HL-60 (cell line): ENCODE data around the gene SCAMP2.

Source experiments
- DNase-seq, 2 experiments: peaks; one replicate each; pipeline ENCODE4 v3.0.0-alpha.2; 2010 to 2020; ENCODE audit warnings: low read depth in 1 of 2, low spot score in 1 of 2
- H3K27ac ChIP-seq: fragments of 250-450 bp; sonication (Bioruptor Pico); replicated peaks from 2 replicates; pipeline ENCODE4 v1.5.1; 2020; ENCODE audit warnings: mild to moderate bottlenecking, moderate library complexity
- H3K27me3 ChIP-seq: fragments of 250-450 bp; sonication (Bioruptor Pico); 2 replicates; pipeline ENCODE4 v1.5.1; 2021; ENCODE audit warnings: mild to moderate bottlenecking, moderate library complexity; ENCODE audit not compliant: insufficient read depth, poor library complexity, severe bottlenecking
- H3K4me3 ChIP-seq: replicated peaks from 2 replicates; pipeline ENCODE4 v1.5.1; 2011; ENCODE audit warnings: mild to moderate bottlenecking, control low read depth, low read length; ENCODE audit not compliant: insufficient read depth
- GABPA ChIP-seq: IDR thresholded peaks from 2 replicates; pipeline ENCODE4 v1.6.1; 2012; ENCODE audit warnings: low read depth
- POLR2AphosphoS5 ChIP-seq: IDR thresholded peaks from 2 replicates; pipeline ENCODE4 v1.6.1; 2012; ENCODE audit warnings: low read depth
- SPI1 ChIP-seq: IDR thresholded peaks from 2 replicates; pipeline ENCODE4 v1.6.1; 2012; ENCODE audit warnings: low read depth, mild to moderate bottlenecking, borderline replicate concordance
- TF ChIP-seq, protein P1 (sequence below): IDR thresholded peaks from one replicate; pipeline ENCODE4 v1.5.1; 2011; ENCODE audit warnings: low read length, control low read depth, inconsistent platforms; ENCODE audit not compliant: insufficient read depth
- TF ChIP-seq, protein P2 (sequence below): IDR thresholded peaks from 2 replicates; pipeline ENCODE4 v1.6.1; 2012; ENCODE audit warnings: low read depth; ENCODE audit not compliant: insufficient replicate concordance

SCAMP2 gene

DNA sequence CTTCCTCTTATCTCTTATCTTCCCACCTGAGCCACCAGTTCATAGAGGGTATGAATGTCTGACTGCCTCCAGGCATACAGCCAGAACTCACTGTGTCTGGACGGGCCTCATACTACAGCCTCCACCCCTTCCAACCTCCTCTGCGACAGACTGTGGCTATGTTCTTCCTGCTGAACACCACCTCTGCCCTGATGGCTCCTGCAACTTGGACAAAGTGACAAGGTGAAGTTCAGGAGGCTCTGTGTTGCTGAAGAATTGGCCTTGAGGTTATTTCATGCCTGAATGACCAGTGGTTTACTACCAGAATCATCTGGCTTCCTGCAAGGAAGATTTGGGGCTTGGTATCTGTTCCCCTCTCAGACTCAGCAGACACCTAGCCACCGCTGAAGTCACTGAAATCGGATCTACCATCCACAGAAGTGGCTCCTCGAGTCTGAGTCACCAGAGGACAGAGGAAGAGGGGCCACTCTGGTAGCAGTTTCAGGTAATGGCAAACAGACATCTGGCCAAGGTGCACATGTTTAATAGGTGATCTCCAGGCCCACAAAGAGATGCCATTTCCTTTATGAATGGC, 16.0 kb downstream of the SCAMP2 start:
- no peak overlapping the region for H3K27ac ChIP-seq
- H3K4me3 ChIP-seq, result no peak overlapping the region
- H3K27me3 ChIP-seq, result no peaks in the 10 kb centered on the region
- no peak for DNase-seq
- TF ChIP-seq, protein P1, sequence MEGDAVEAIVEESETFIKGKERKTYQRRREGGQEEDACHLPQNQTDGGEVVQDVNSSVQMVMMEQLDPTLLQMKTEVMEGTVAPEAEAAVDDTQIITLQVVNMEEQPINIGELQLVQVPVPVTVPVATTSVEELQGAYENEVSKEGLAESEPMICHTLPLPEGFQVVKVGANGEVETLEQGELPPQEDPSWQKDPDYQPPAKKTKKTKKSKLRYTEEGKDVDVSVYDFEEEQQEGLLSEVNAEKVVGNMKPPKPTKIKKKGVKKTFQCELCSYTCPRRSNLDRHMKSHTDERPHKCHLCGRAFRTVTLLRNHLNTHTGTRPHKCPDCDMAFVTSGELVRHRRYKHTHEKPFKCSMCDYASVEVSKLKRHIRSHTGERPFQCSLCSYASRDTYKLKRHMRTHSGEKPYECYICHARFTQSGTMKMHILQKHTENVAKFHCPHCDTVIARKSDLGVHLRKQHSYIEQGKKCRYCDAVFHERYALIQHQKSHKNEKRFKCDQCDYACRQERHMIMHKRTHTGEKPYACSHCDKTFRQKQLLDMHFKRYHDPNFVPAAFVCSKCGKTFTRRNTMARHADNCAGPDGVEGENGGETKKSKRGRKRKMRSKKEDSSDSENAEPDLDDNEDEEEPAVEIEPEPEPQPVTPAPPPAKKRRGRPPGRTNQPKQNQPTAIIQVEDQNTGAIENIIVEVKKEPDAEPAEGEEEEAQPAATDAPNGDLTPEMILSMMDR, result no peak
- TF ChIP-seq, protein P2, sequence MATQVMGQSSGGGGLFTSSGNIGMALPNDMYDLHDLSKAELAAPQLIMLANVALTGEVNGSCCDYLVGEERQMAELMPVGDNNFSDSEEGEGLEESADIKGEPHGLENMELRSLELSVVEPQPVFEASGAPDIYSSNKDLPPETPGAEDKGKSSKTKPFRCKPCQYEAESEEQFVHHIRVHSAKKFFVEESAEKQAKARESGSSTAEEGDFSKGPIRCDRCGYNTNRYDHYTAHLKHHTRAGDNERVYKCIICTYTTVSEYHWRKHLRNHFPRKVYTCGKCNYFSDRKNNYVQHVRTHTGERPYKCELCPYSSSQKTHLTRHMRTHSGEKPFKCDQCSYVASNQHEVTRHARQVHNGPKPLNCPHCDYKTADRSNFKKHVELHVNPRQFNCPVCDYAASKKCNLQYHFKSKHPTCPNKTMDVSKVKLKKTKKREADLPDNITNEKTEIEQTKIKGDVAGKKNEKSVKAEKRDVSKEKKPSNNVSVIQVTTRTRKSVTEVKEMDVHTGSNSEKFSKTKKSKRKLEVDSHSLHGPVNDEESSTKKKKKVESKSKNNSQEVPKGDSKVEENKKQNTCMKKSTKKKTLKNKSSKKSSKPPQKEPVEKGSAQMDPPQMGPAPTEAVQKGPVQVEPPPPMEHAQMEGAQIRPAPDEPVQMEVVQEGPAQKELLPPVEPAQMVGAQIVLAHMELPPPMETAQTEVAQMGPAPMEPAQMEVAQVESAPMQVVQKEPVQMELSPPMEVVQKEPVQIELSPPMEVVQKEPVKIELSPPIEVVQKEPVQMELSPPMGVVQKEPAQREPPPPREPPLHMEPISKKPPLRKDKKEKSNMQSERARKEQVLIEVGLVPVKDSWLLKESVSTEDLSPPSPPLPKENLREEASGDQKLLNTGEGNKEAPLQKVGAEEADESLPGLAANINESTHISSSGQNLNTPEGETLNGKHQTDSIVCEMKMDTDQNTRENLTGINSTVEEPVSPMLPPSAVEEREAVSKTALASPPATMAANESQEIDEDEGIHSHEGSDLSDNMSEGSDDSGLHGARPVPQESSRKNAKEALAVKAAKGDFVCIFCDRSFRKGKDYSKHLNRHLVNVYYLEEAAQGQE, result no peak
- no peak for TF ChIP-seq GABPA
- TF ChIP-seq SPI1, result no peak
- TF ChIP-seq POLR2AphosphoS5, result no peak

DNA sequence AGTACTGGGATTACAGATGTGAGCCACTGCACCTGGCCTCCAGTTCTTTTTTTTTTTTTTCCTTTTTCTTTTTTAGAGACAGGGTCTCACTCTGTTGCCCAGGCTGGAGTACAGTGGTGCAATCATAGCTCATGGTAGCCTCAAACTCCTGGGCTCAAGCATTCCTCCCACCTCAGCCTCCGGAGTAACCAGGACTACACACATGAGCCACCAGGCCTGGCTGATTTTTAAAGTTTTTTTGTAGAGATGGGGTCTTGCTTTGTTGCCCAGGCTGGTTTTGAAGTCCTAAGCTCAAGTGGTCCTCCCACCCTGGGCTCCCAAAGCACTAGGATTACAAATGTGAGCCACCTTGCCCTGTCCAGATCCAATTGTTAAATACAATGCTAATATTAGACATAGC, 16.6 kb downstream of the SCAMP2 start:
- TF ChIP-seq GABPA, result no peak
- TF ChIP-seq, protein P1, result no peak
- TF ChIP-seq, protein P2, result no peak
- TF ChIP-seq SPI1, result no peak
- no peak for TF ChIP-seq POLR2AphosphoS5
- Histone ChIP-seq H3K4me3 (no peak overlapping the region), H3K27ac (no peak overlapping the region), H3K27me3 (no peaks in the 10 kb centered on the region)
- DNase-seq, result no peak

DNA sequence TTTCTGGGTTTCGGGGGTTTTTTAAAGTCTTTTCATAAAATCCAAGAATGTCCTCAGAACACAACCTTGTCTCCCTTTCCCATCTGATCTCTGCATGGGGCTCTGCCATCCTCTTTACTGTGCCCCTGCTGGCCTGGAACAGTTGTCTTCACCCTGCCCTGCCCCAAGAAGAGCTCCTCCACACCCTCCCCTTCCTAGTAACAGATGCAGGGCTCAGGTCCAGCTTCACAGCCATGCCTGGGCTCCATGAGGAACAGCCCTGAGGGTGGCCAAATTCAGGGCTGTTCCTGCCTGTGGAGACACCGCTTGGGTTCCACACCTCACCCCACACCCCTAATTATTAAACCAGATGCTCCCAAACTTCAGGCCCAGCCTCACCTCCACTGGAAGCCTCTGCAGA, 17.3 kb downstream of the SCAMP2 start:
- Histone ChIP-seq H3K4me3 (no peak overlapping the region), H3K27me3 (no peaks in the 10 kb centered on the region), H3K27ac (no peak overlapping the region)
- TF ChIP-seq SPI1, result no peak
- TF ChIP-seq POLR2AphosphoS5, result no peak
- TF ChIP-seq GABPA, result no peak
- TF ChIP-seq, protein P2, result no peak
- TF ChIP-seq, protein P1, result no peak
- DNase-seq, result no peak
